LNCaP clone FGC (cell line): ENCODE results near the gene RABGAP1.

Experiments used
- DNase-seq: peaks from one replicate; pipeline ENCODE4 v3.0.0-alpha.2; 2011; ENCODE audit warnings: low read depth
- H3K4me3 ChIP-seq: 2 replicates; pipeline ENCODE4 v1.5.1; 2011; ENCODE audit warnings: mild to moderate bottlenecking, low read depth, low read length, control low read depth
- TF ChIP-seq, protein P1 (sequence below): IDR thresholded peaks from 2 replicates; pipeline ENCODE4 v1.5.1; 2012; ENCODE audit warnings: mild to moderate bottlenecking; ENCODE audit not compliant: control insufficient read depth, insufficient read depth; ENCODE audit errors: extremely low read depth

RABGAP1 gene

DNA sequence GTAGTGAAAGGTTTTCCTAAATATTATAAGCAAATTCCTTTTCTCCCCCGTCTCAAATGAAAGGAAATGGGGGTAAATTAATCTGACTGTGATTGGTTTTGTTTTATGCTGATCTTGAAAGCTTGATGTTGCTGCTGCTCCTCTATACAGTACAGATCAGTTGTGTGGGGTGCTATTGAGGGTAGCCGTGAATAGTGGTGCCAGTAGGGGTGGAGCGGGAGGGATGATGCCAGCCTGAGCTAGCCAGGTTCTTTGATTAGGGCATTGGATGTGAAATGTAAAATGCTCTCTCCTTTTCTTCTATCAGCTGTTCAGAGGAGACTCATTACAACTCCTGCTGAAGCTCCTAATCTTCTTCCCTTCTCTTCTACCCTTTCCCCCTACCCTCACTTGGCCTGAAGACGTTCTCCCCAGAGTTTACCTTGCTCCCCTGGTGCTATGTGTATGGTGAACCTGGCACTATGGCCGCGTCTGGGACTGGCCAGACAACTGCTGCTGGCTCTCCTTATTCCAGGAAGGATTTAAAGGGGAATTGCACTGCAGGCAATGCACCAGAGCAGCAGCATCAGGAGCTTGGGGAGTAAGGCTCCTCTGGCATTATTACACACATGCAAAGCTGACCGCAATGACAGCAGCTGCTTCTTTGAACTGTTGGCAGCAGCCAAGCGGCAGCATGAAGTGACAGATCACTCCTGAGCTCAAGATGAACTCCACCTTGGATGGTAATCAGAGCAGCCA is 93.2 kb downstream of the RABGAP1 start:
- TF ChIP-seq, protein P1, sequence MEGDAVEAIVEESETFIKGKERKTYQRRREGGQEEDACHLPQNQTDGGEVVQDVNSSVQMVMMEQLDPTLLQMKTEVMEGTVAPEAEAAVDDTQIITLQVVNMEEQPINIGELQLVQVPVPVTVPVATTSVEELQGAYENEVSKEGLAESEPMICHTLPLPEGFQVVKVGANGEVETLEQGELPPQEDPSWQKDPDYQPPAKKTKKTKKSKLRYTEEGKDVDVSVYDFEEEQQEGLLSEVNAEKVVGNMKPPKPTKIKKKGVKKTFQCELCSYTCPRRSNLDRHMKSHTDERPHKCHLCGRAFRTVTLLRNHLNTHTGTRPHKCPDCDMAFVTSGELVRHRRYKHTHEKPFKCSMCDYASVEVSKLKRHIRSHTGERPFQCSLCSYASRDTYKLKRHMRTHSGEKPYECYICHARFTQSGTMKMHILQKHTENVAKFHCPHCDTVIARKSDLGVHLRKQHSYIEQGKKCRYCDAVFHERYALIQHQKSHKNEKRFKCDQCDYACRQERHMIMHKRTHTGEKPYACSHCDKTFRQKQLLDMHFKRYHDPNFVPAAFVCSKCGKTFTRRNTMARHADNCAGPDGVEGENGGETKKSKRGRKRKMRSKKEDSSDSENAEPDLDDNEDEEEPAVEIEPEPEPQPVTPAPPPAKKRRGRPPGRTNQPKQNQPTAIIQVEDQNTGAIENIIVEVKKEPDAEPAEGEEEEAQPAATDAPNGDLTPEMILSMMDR, result no peak
- no peak for DNase-seq
- no peak overlapping the region for H3K4me3 ChIP-seq

GRCh38 chr9:123034881-123035510 is 94.2 kb downstream of the RABGAP1 start:
- TF ChIP-seq, protein P1, result no peak
- DNase-seq, result no peak
- H3K4me3 ChIP-seq, result no peak overlapping the region

DNA sequence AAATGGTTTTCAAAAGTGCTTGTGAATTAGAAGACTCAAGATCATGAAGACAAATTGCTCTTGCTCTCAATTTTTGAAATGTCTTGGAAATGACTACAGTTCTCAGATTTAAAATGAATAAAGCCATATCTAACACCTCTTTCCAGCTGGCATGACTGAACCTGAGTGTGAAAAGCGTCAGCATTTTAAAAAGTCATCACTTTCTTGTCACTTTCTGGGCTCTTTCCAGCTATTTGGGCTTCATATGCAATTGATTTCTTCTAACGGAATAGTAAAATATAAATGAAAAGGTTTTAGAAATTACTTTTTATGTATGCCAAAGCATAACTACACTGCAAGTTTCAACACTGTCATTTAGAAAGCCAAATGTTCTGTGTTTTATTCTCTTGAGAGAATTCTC is 95.0 kb downstream of the RABGAP1 start:
- TF ChIP-seq, protein P1, result no peak
- no peak for DNase-seq
- no peak overlapping the region for H3K4me3 ChIP-seq

DNA sequence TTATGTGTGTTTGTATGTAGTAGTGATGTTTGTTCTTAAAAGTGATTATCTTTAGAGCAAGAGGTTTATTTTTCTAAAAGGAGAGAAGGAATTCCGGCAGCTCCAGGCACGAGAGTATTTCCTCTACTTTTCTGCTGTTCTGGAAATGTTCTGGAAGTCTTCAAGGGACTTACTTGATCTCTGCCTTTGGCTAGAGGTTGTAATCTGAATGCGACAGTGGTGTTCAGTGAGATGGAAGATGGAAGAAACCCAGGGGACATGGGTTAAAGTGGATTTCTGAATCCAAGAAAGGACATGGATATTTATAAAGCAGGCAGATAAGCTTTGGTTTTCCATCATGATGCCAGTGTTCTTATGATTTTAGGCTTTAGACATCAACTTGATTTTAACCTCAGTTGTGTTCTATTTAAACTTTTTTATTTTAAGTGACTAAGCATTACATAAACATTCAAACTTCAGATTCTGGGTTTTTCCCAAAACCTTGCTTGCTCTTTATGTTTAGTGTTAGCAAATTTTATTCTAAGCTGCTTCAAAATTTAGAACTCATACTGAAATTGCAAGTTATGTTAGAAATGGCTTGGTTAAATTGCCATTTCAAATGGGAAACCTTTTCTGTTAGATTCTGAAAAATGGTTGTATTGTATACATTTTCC is 96.2 kb downstream of the RABGAP1 start:
- TF ChIP-seq, protein P1, result no peak
- DNase-seq, result no peak

GRCh38 chr9:123039617-123040219 is 98.9 kb downstream of the RABGAP1 start:
- no peak for DNase-seq
- TF ChIP-seq, protein P1, result no peak
- H3K4me3 ChIP-seq, result no peak overlapping the region

More for the DNA sequence above, 96.2 kb downstream of the RABGAP1 start:
- H3K4me3 ChIP-seq, result no peak overlapping the region

GRCh38 chr9:123040801-123041200 is 100.0 kb downstream of the RABGAP1 start:
- TF ChIP-seq, protein P1, result no peak
- H3K4me3 ChIP-seq, result no peak overlapping the region
- no peak for DNase-seq
